Right lobe of liver (tissue), 4 donors: Measurements from ENCODE around the gene GLIS2.

Source experiments
- CTCF ChIP-seq, 4 donors: fragments of 200-600 bp in 3 of 4; fragments of 450-650 bp in 1 of 4; IDR thresholded peaks; one replicate each; pipeline versions ENCODE4 v1.5.1 to v1.8.0; 2016 to 2022; ENCODE audit warnings: antibody characterized with exemption in 4 of 4, mild to moderate bottlenecking in 2 of 4
- POLR2A ChIP-seq: fragments of 450-650 bp; IDR thresholded peaks from one replicate; pipeline ENCODE4 v1.6.1; 2017; ENCODE audit warnings: antibody characterized with exemption, mild to moderate bottlenecking
- donor health status: DM: no; HTN: no; CAD: no.
- donor health status: DM: no; HTN: no; CAD: no.
- donor health status: DM: no; HTN: yes; CAD: no.

DNA sequence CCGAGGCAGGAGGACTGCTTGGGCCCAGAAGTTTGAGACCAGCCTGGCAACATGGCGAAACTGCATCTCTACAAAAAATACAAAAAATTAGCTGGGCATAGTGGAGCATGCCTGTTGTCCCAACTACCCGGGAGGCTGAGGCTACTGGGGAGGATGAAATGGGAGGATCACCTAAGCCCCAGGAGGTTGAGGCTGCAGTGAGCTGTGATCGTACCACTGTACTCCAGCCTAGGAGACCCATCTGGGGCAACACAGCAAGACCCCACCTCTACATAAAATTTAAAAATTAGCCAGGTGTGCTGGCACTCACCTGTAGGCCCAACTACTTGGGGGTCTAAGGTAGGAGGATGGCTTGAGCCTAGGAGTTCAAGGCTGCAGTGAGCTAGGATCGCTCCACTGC, 33.5 kb downstream of the GLIS2 start:
- TF ChIP-seq CTCF (IDR thresholded peaks at IDR 0.05) (no peak), POLR2A (no peak)
